Aorta (tissue), 5 donors: ENCODE measurements around the gene NEK1. TPM values are rescaled to one million over a fixed set of nuclear protein-coding genes. Genes with fewer than 3 reads are reported as not detected.

Experiments used
- ATAC-seq: fragments of 200-7000 bp; cut with Tn5 transposase; one replicate; pipeline ENCODE4 v1.9.1; 2022; ENCODE audit warnings: moderate library complexity; ENCODE audit not compliant: low FRiP score
- DNase-seq, 2 donors: peaks; one replicate each; pipeline ENCODE4 v3.0.0-alpha.2; 2020
- H3K27ac ChIP-seq, 2 donors: one replicate each; pipeline ENCODE4 v1.5.1; 2013; ENCODE audit warnings: low read length in 2 of 2, mild to moderate bottlenecking in 2 of 2, moderate library complexity in 2 of 2, control low read depth in 1 of 2, inconsistent platforms in 1 of 2, low read depth in 1 of 2
- H3K27me3 ChIP-seq, 2 donors: one replicate each; pipeline ENCODE4 v1.6.1; 2013; ENCODE audit warnings: control low read depth in 1 of 2, low read length in 1 of 2, mild to moderate bottlenecking in 1 of 2, moderate library complexity in 1 of 2; ENCODE audit not compliant: insufficient read depth in 2 of 2, control insufficient read depth in 1 of 2
- H3K36me3 ChIP-seq, 2 donors: one replicate each; pipeline ENCODE4 v1.6.1; 2013; ENCODE audit warnings: control low read depth in 1 of 2, low read length in 1 of 2, mild to moderate bottlenecking in 1 of 2; ENCODE audit not compliant: insufficient read depth in 2 of 2, control insufficient read depth in 1 of 2
- H3K4me1 ChIP-seq, 2 donors: one replicate each; pipeline ENCODE4 v1.6.1; 2013; ENCODE audit warnings: low read length in 2 of 2, control low read depth in 1 of 2, mild to moderate bottlenecking in 1 of 2, moderate library complexity in 1 of 2; ENCODE audit not compliant: insufficient read depth in 2 of 2, control insufficient read depth in 1 of 2
- H3K4me3 ChIP-seq, 2 donors: one replicate each; pipeline ENCODE4 v1.5.1; 2013; ENCODE audit warnings: low read length in 2 of 2, control low read depth in 1 of 2, mild to moderate bottlenecking in 1 of 2
- H3K9me3 ChIP-seq: one replicate; pipeline ENCODE4 v1.6.1; 2013; ENCODE audit warnings: mild to moderate bottlenecking, low read length; ENCODE audit not compliant: control insufficient read depth
- WGBS, 2 donors: extraction: QIAGEN DNeasy Blood & Tissue Kit; methylation state at CpG; one replicate each; pipeline ENCODE4 v1.1.7; 2013; 5-methylcytosine and 5-hydroxymethylcytosine counted together
- intact Hi-C, 2 donors: fragments of 100-400 bp; cut with DNase I; formaldehyde crosslinking; loops; one replicate each; pipeline versions ENCODE4 v1.14.2 to v1.15.0; 2022
- polyA plus RNA-seq, 2 donors: library from polyadenylated mRNA; stranded (reverse); fragments of 200-250 nt; gene quantifications; one replicate each; pipeline ENCODE4 v1.2.3, GENCODE V29; 2013
- total RNA-seq, 2 donors: library from RNA; stranded (reverse); fragmentation: NEBNext Ultra II Directional; extraction: Animal tissue kit (Norgen Biotek cat#: 25700); gene quantifications; one replicate each; pipeline ENCODE4 v1.2.1, GENCODE V29; 2021
- donor health status: healthy with polysubstance abuse.
- donor health status: Bipolar disorder and iron deficiency.
- donor health status: DM: no; HTN: no; CAD: no.
- donor health status: DM: no; HTN: no; CAD: no.
- donor health status: DM: yes; HTN: yes; CAD: no.

Gene NEK1
- total and polyA plus RNA-seq, 4 donors = 6.7 to 24.4 (median 13.5) TPM

DNA sequence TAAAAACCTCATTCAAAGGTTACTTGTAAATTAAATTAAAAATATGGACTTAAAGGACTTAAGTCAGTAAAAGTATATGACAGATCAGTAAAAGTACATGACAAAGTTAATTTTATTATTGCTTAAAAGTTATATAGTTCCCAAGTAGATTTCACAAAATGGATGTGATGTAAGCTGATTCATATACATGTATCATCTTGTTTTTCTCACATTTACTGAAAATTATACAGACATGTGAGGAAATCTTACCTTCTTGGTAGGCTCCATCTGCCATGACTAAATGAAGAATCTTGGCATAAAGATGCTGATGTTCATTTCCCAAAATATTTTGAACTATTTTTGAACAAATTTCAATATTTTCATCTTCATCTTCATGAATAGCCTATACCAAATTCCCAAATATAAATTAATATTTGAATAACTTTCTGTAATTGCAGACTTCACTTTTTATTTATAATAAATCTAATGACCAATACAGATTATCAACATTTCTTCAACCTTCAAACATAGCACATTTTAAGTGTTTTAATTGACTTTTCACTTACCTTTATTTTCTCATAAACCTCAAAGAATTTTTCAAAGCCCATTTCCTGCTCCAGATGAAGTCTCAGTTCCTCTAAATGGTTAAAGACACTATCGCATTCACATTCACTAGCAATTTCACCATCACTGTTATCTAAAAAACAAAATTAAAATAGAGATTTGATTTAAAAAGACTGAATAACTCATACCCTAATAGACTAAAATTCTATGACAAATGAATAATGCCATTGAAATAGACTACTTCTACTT lies 212.2 kb downstream of the NEK1 start:
- Histone ChIP-seq H3K27ac (no peak overlapping the region), H3K4me3 (no peak overlapping the region), H3K4me1 (no peaks in the 10 kb centered on the region), H3K27me3 (no peaks in the 10 kb centered on the region), H3K9me3 (no peaks in the 10 kb centered on the region), H3K36me3 (peaks cover 0 to 2% of the 10 kb centered on the region in 2 donors)
- WGBS, 2 donors = 95 to 98% methylated on average over 1 of the region's 1 CpG
- no peak for DNase-seq
- intact Hi-C loops = no loop called here
- no peak for ATAC-seq

DNA sequence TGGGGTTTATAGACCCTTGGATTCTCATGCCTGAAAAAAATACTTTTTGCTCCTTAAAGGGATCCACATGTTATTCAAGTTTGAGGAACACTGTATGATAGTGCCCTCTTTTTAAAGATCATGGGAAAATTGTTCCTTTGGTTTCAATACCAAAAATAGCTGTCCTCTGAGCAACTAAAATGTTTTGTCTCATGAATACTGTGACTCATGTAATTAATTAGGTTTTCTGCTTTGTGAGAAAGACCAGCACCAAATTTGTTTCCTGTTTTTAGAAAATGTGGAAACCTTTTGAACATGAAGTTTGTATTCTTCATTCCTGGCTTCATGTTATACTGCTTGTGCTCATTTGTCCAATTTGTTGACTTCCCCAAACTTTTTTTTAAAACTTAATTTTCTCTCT lies 214.1 kb downstream of the NEK1 start:
- no peak for DNase-seq

GRCh38 chr4:169397762-169398161 lies 214.6 kb downstream of the NEK1 start:
- 40 to 56% methylated on average over 2 of the region's 2 CpGs for WGBS, 2 donors
- ATAC-seq = no peak
- H3K9me3 ChIP-seq = no peaks in the 10 kb centered on the region
- H3K4me3 ChIP-seq = no peak overlapping the region
- DNase-seq = no peak
- peaks cover 0 to 2% of the 10 kb centered on the region in 2 donors for H3K36me3 ChIP-seq
- H3K27me3 ChIP-seq = no peaks in the 10 kb centered on the region
- no peaks in the 10 kb centered on the region for H3K4me1 ChIP-seq
- no peak overlapping the region for H3K27ac ChIP-seq
- intact Hi-C loops = no loop called here

More for the DNA sequence above, 214.1 kb downstream of the NEK1 start:
- Histone ChIP-seq H3K27me3 (no peaks in the 10 kb centered on the region), H3K4me1 (no peaks in the 10 kb centered on the region), H3K4me3 (no peak overlapping the region), H3K36me3 (peaks cover 0 to 2% of the 10 kb centered on the region in 2 donors), H3K9me3 (no peaks in the 10 kb centered on the region), H3K27ac (no peak overlapping the region)
- no peak for ATAC-seq
- intact Hi-C loops = no loop called here

- no peak for ATAC-seq
- 56 to 60% methylated on average over 3 of the region's 3 CpGs for WGBS, 2 donors
- Histone ChIP-seq H3K9me3 (no peaks in the 10 kb centered on the region), H3K4me1 (no peaks in the 10 kb centered on the region), H3K36me3 (no peaks in the 10 kb centered on the region), H3K27ac (no peak overlapping the region), H3K4me3 (no peak overlapping the region), H3K27me3 (no peaks in the 10 kb centered on the region)
- intact Hi-C loops = no loop called here
- no peak for DNase-seq
Observed at GRCh38 chr4:169385376-169385775, 227.0 kb downstream of the NEK1 start.

DNA sequence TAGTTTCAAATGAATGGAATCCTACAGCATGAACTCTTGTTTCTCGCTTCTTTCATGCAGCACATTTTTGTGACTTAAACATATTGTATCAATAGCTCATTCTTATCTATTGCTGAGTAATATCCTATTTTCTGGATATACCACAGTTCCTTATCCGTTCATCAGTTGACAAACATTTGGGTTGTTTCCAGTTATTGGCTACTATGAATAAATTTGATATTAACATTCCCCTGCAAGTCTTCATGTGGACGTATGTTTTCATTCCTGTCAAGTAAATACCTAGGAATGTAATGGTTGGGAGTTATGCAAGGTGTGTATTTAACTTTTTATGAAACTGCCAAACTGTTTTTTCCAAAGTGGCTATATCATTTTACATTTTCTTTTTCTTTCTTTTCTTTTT lies 227.6 kb downstream of the NEK1 start:
- Histone ChIP-seq H3K27ac (no peak overlapping the region), H3K27me3 (no peaks in the 10 kb centered on the region), H3K4me1 (no peaks in the 10 kb centered on the region), H3K36me3 (no peaks in the 10 kb centered on the region), H3K9me3 (no peaks in the 10 kb centered on the region), H3K4me3 (no peak overlapping the region)
- intact Hi-C loops = no loop called here
- WGBS, 2 donors = 87% methylated on average over 3 of the region's 3 CpGs
- DNase-seq (no peak), ATAC-seq (no peak)

DNA sequence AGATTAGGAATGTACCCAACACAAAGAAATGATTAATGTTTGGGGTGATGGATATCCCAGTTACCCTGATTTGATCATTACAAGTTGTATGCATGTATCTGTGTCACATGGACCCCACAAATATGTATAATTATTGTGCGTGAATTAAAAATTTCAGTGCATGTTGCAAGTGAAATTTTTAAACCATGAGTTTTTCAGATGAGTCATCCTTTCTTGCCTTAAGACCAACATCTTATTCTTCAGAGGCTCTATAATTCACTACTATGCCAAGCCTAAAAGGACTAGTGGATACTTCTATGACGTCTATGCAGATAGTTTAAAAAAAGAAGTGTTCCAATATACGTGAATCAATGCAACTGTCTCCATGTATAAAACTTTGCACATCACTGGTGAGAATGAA lies 228.7 kb downstream of the NEK1 start:
- no peaks in the 10 kb centered on the region for H3K4me1 ChIP-seq
- H3K4me3 ChIP-seq = no peak overlapping the region
- intact Hi-C loops = no loop called here
- WGBS, 2 donors = 21 to 22% methylated on average over 3 of the region's 3 CpGs
- no peak for DNase-seq
- peaks cover under 1% of the 10 kb centered on the region for H3K9me3 ChIP-seq
- no peaks in the 10 kb centered on the region for H3K36me3 ChIP-seq
- H3K27me3 ChIP-seq = no peaks in the 10 kb centered on the region
- H3K27ac ChIP-seq = no peak overlapping the region
- ATAC-seq = no peak

GRCh38 chr4:169379688-169380087 lies 232.7 kb downstream of the NEK1 start:
- intact Hi-C loops = no loop called here
- Histone ChIP-seq H3K4me1 (no peaks in the 10 kb centered on the region), H3K9me3 (peaks cover 6% of the 10 kb centered on the region), H3K27me3 (no peaks in the 10 kb centered on the region), H3K4me3 (no peak overlapping the region), H3K36me3 (no peaks in the 10 kb centered on the region), H3K27ac (no peak overlapping the region)
- ATAC-seq = no peak
- no peak for DNase-seq

DNA sequence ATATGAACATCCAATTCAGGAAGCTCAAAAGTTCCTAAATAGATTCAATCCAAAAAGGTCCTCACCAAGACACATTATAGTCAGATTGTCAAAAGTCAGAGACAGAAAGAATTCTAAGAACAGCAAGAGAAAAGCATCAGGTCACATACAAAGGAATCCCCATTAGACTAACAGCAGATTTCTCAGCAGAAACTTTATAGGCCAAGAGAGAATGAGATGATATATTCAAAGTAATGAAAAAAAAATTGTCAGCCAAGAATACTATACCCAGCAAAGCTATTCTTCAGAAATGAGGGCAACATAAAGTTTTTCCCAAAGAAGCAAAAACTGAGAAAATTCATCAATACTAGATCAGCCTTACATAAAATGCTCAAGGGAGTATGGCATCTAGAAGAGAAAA lies 235.0 kb downstream of the NEK1 start:
- intact Hi-C loops = no loop called here
- Histone ChIP-seq H3K27me3 (no peaks in the 10 kb centered on the region), H3K27ac (no peak overlapping the region), H3K4me1 (no peaks in the 10 kb centered on the region), H3K4me3 (no peak overlapping the region), H3K36me3 (no peaks in the 10 kb centered on the region), H3K9me3 (peaks cover 6% of the 10 kb centered on the region)
- ATAC-seq (no peak), DNase-seq (no peak)

DNA sequence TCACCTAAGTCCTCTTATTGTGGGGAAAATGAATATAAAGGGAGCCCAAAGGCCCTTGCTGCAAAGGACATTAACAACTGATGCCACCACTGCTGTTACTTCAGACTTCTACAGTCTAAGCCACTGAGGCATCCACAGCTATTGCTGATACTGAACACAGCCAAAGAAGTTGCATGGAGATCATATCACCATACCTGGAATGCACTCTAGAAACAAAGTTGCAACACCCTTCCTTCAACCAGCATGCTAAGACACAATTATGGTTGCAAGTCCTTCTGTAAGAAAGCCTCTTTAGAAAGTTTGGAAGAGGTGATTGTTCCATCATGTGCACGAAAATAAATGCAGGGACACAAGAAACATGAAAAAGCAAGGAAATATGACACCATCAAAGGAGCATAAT lies 236.0 kb downstream of the NEK1 start:
- DNase-seq (no peak), ATAC-seq (no peak)
- Histone ChIP-seq H3K36me3 (no peaks in the 10 kb centered on the region), H3K27ac (no peak overlapping the region), H3K27me3 (no peaks in the 10 kb centered on the region), H3K9me3 (peaks cover 6% of the 10 kb centered on the region), H3K4me3 (no peak overlapping the region), H3K4me1 (no peaks in the 10 kb centered on the region)
- WGBS, 2 donors = 81 to 94% methylated on average over 1 of the region's 1 CpG
- intact Hi-C loops = no loop called here
